ENCODE data around the gene PCDHA6. TPM values are rescaled to one million over a fixed set of nuclear protein-coding genes. Genes with fewer than 3 reads are reported as not detected.

PCDHA6 gene
- total and polyA plus RNA-seq, 2 of the 8 experiments (the other 6 are each of a cell fraction or from before 2014, with no cell fraction given) = 0.71 to 7.1 TPM

GRCh38 chr5:140857177-140857986 is 29.6 kb downstream of the PCDHA6 start (continued):
- TF ChIP-seq E2F6 (IDR thresholded peaks at IDR 0.05) = no peak
